ENCODE measurements around the gene PLAC1. TPM values are rescaled to one million over a fixed set of nuclear protein-coding genes. Genes with fewer than 3 reads are reported as not detected.

Gene PLAC1
- total RNA-seq, 1 experiment from 2014 or later, result 2.6 TPM

DNA sequence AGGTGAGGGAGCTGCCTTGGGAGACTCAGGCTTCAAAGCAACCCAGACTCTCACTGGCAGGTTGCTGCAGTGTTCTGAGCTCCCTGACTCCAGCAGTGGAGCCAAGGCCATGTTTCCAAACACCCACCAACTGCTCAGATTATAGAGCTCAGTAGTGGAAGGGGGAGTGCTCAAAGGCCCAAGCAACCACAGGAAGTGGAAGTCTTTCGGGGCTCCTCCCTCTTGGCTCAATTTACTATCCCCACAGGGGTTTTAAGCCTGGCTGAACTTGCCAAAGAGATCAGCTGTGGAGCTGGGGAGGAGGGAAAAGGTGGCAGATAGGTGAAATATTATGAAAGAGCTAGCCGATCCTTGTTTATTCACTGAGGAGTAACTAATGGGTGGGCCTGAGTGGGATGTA is 115.8 kb downstream of the PLAC1 start:
- CTCF ChIA-PET, result interaction anchor here (0.5 kb wide), 1 partner anchor 12 kb away, joined by 3 read pairs; no protein-coding TSS in a partner anchor
- peak overlapping the region; percentile 20 for H3K27ac ChIP-seq (ENCODE audit: low read length)
- intact Hi-C loops (cut with micrococcal nuclease), result no loop called here

DNA sequence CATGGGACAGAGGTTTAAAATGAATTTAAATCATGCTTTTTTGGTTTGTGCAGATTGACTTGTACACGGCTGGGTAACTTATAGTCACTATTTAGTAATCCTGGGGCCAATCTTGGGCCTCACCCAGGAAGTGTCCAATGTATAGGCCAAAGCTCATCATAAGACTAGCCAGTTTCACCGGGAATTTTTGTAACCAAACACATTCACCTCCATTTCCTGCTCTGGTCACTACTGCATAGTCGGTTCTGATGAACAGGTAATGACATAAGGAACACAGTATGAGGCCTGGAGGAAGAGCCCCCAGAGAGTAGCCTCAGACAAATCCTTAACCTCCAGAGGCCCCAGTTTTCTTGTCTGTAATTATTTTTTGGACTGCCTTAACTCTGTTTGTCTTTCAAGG is 116.4 kb downstream of the PLAC1 start:
- ATAC-seq (peak; percentile 39), DNase-seq (peak; percentile 47)
- H4K20me1 ChIP-seq (ENCODE audit: low read length), result no peaks in the 10 kb centered on the region
- H3K27ac ChIP-seq (ENCODE audit: low read length), result peak overlapping the region; percentile 20
- intact Hi-C loops (cut with micrococcal nuclease), result no loop called here
- CTCF ChIA-PET, result no interaction called here
- POLR2A ChIA-PET (ENCODE audit: unreplicated experiment), result no interaction called here
- H3K9ac ChIP-seq (ENCODE audit: low read length), result no peak overlapping the region
- H3K9me3 ChIP-seq (ENCODE audit: low read length), result no peaks in the 10 kb centered on the region
- no peak overlapping the region for H3K4me3 ChIP-seq (ENCODE audit: low read length)
- TF ChIP-seq CTCF (conservative IDR thresholded peaks at IDR 0.05; ENCODE audit: low read depth, low read length) (no peak), EZH2 (IDR thresholded peaks at IDR 0.05; ENCODE audit: low read length, unreplicated experiment) (no peak), EZH2phosphoT487 (IDR thresholded peaks at IDR 0.05; ENCODE audit: borderline replicate concordance, low read length) (no peak)
- H3K4me1 ChIP-seq (ENCODE audit: insufficient read depth, low read length), result peaks cover 34% of the 10 kb centered on the region
- no TSS peak for BruUV-seq (replicated peaks)
- no peak overlapping the region for H2AFZ ChIP-seq (ENCODE audit: low read length)
- no peaks in the 10 kb centered on the region for H3F3A ChIP-seq (ENCODE audit: low read length, unreplicated experiment)
- H3K36me3 ChIP-seq (ENCODE audit: low read depth, low read length), result peaks cover 13% of the 10 kb centered on the region; the same call in 1 of the 2 replicates
- no peaks in the 10 kb centered on the region for H3K9me2 ChIP-seq (replicated peaks; ENCODE audit: low read length)
- peaks cover 12% of the 10 kb centered on the region for H3K79me2 ChIP-seq (ENCODE audit: low read length)
- no peaks in the 10 kb centered on the region for H3K27me3 ChIP-seq (ENCODE audit: low read length)
- H3K4me2 ChIP-seq (ENCODE audit: low read length), result peak overlapping the region; percentile 18

More for the DNA sequence above, 115.8 kb downstream of the PLAC1 start:
- Histone ChIP-seq H3K9me3 (ENCODE audit: low read length) (no peaks in the 10 kb centered on the region), H3K9me2 (replicated peaks; ENCODE audit: low read length) (no peaks in the 10 kb centered on the region), H3K4me3 (ENCODE audit: low read length) (no peak overlapping the region), H2AFZ (ENCODE audit: low read length) (no peak overlapping the region), H4K20me1 (ENCODE audit: low read length) (peaks cover under 1% of the 10 kb centered on the region; the same call in 1 of the 2 replicates), H3K9ac (ENCODE audit: low read length) (no peak overlapping the region), H3K79me2 (ENCODE audit: low read length) (peaks cover 18% of the 10 kb centered on the region), H3F3A (ENCODE audit: low read length, unreplicated experiment) (no peaks in the 10 kb centered on the region), H3K4me1 (ENCODE audit: insufficient read depth, low read length) (peaks cover 32% of the 10 kb centered on the region), H3K4me2 (ENCODE audit: low read length) (peak overlapping the region; percentile 18), H3K27me3 (ENCODE audit: low read length) (no peaks in the 10 kb centered on the region), H3K36me3 (ENCODE audit: low read depth, low read length) (peaks cover 13% of the 10 kb centered on the region; the same call in 1 of the 2 replicates)
- BruUV-seq (replicated peaks), result no TSS peak
- peak; percentile 58 for ATAC-seq
- POLR2A ChIA-PET (ENCODE audit: unreplicated experiment), result interaction anchor here (0.5 kb wide), 1 partner anchor 62 kb away, joined by 3 read pairs; no protein-coding TSS in a partner anchor
- peak; percentile 73 for DNase-seq
- TF ChIP-seq CTCF (conservative IDR thresholded peaks at IDR 0.05; ENCODE audit: low read depth, low read length) (no peak), EZH2 (IDR thresholded peaks at IDR 0.05; ENCODE audit: low read length, unreplicated experiment) (no peak), EZH2phosphoT487 (IDR thresholded peaks at IDR 0.05; ENCODE audit: borderline replicate concordance, low read length) (no peak)

- Histone ChIP-seq H3K36me3 (ENCODE audit: low read depth, low read length) (no peaks in the 10 kb centered on the region), H3K4me3 (ENCODE audit: low read length) (no peak overlapping the region), H4K20me1 (ENCODE audit: low read length) (no peaks in the 10 kb centered on the region), H3K9me2 (replicated peaks; ENCODE audit: low read length) (no peaks in the 10 kb centered on the region), H3K9ac (ENCODE audit: low read length) (no peak overlapping the region), H3K27me3 (ENCODE audit: low read length) (no peaks in the 10 kb centered on the region), H3K27ac (ENCODE audit: low read length) (no peak overlapping the region), H3K79me2 (ENCODE audit: low read length) (no peaks in the 10 kb centered on the region), H3K9me3 (ENCODE audit: low read length) (no peaks in the 10 kb centered on the region), H2AFZ (ENCODE audit: low read length) (no peak overlapping the region), H3F3A (ENCODE audit: low read length, unreplicated experiment) (no peaks in the 10 kb centered on the region), H3K4me2 (ENCODE audit: low read length) (no peak overlapping the region), H3K4me1 (ENCODE audit: insufficient read depth, low read length) (peaks cover 30% of the 10 kb centered on the region)
- DNase-seq (no peak), ATAC-seq (no peak)
- TF ChIP-seq CTCF (conservative IDR thresholded peaks at IDR 0.05; ENCODE audit: low read depth, low read length), result no peak
- TF ChIP-seq EZH2phosphoT487 (IDR thresholded peaks at IDR 0.05; ENCODE audit: borderline replicate concordance, low read length), result no peak
- TF ChIP-seq EZH2 (IDR thresholded peaks at IDR 0.05; ENCODE audit: low read length, unreplicated experiment), result no peak
- intact Hi-C loops (cut with micrococcal nuclease), result no loop called here
- ChIA-PET POLR2A (ENCODE audit: unreplicated experiment) (no interaction called here), CTCF (no interaction called here)
- BruUV-seq (replicated peaks), result no TSS peak
Measured at GRCh38 chrX:134538316-134538715, 120.0 kb downstream of the PLAC1 start.
